Measurements from ENCODE around the gene KHDRBS1.

KHDRBS1 gene

DNA sequence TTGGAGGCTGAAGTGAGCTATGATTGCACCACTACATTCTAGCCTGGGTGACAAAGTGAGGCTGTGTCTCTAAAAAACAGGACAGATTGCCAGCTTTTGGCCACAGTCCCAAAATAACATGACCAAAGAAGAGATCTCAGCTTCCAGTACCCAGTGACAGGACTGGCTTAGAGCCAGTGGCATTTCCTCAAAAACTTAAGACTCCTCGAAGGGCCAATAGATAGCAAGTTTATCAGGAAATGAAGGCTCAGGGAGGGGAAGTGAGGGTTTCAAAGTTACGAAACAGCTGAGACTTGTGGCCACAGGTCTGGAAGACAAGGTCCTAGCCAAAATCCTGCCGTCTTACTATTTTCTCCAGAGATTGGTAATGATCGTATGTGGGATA lies 52.8 kb downstream of the KHDRBS1 start:
- DNase-seq, result peak; percentile 36
- TF ChIP-seq, protein P1, sequence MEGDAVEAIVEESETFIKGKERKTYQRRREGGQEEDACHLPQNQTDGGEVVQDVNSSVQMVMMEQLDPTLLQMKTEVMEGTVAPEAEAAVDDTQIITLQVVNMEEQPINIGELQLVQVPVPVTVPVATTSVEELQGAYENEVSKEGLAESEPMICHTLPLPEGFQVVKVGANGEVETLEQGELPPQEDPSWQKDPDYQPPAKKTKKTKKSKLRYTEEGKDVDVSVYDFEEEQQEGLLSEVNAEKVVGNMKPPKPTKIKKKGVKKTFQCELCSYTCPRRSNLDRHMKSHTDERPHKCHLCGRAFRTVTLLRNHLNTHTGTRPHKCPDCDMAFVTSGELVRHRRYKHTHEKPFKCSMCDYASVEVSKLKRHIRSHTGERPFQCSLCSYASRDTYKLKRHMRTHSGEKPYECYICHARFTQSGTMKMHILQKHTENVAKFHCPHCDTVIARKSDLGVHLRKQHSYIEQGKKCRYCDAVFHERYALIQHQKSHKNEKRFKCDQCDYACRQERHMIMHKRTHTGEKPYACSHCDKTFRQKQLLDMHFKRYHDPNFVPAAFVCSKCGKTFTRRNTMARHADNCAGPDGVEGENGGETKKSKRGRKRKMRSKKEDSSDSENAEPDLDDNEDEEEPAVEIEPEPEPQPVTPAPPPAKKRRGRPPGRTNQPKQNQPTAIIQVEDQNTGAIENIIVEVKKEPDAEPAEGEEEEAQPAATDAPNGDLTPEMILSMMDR (IDR thresholded peaks at IDR 0.05; ENCODE audit: borderline replicate concordance, extremely low read depth, low read length, poor library complexity, severe bottlenecking), result no peak
- TF ChIP-seq EZH2 (IDR thresholded peaks at IDR 0.05; ENCODE audit: borderline replicate concordance, low read depth, low read length, severe bottlenecking), result no peak

DNA sequence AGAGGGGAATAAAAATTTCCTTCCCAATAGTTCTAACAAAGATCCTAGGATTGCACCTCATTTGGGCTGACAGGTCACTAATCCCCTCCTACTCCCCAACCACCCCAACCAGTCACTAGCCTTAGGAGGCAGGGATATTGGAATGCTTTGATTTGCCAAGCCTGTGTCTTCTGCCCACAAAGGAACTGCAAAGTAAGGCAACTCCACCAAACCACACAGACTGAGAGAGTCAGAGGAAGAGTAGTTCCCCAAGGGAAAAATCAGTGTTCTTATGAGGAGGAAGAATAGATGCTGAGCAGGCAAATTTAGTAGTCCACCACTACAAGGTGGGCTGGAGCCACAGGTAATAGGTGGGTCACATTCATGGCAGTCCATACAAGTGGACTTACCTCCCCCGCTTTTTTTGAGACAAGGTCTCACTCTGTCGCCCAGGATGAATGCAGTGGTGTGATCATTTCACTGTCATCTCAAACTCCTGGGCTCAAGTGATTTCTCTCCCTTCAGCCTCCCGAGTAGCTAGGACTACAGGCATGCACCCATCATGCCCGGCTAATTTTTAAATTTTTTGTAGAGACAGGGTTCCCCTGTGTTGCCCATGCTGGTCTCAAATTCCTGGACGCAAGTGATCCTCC lies 55.4 kb downstream of the KHDRBS1 start:
- TF ChIP-seq EZH2 (IDR thresholded peaks at IDR 0.05; ENCODE audit: borderline replicate concordance, low read depth, low read length, severe bottlenecking), result no peak
- TF ChIP-seq, protein P1 (IDR thresholded peaks at IDR 0.05; ENCODE audit: borderline replicate concordance, extremely low read depth, low read length, poor library complexity, severe bottlenecking), result no peak

More for the DNA sequence above, 52.8 kb downstream of the KHDRBS1 start:
- peak; percentile 54 for ATAC-seq (ENCODE audit: insufficient read depth, low read depth)
- H3K4me1 ChIP-seq (ENCODE audit: insufficient read depth, low read length), result peaks cover 18% of the 10 kb centered on the region
- no peaks in the 10 kb centered on the region for H3K27me3 ChIP-seq (ENCODE audit: insufficient read depth, low read length, poor library complexity)
- H2AFZ ChIP-seq (ENCODE audit: low read depth, low read length), result no peak overlapping the region
- H3K9me3 ChIP-seq (ENCODE audit: insufficient read depth, low read length, severe bottlenecking), result no peaks in the 10 kb centered on the region
- peaks cover 18% of the 10 kb centered on the region for H3K36me3 ChIP-seq (ENCODE audit: insufficient read depth, low read length)
- no peak overlapping the region for H3K9ac ChIP-seq (ENCODE audit: low read depth, low read length)
- no peak overlapping the region for H3K27ac ChIP-seq (ENCODE audit: low read length)
- H3K4me2 ChIP-seq (ENCODE audit: insufficient read depth, low read length), result no peak overlapping the region
- H4K20me1 ChIP-seq (ENCODE audit: insufficient read depth, low read length), result peaks cover 7% of the 10 kb centered on the region; the same call in 1 of the 2 replicates
- no peaks in the 10 kb centered on the region for H3K79me2 ChIP-seq (ENCODE audit: insufficient read depth, low read length)
- no peak overlapping the region for H3K4me3 ChIP-seq (ENCODE audit: low read depth in 1 of 2, low read length in 2 of 2)

DNA sequence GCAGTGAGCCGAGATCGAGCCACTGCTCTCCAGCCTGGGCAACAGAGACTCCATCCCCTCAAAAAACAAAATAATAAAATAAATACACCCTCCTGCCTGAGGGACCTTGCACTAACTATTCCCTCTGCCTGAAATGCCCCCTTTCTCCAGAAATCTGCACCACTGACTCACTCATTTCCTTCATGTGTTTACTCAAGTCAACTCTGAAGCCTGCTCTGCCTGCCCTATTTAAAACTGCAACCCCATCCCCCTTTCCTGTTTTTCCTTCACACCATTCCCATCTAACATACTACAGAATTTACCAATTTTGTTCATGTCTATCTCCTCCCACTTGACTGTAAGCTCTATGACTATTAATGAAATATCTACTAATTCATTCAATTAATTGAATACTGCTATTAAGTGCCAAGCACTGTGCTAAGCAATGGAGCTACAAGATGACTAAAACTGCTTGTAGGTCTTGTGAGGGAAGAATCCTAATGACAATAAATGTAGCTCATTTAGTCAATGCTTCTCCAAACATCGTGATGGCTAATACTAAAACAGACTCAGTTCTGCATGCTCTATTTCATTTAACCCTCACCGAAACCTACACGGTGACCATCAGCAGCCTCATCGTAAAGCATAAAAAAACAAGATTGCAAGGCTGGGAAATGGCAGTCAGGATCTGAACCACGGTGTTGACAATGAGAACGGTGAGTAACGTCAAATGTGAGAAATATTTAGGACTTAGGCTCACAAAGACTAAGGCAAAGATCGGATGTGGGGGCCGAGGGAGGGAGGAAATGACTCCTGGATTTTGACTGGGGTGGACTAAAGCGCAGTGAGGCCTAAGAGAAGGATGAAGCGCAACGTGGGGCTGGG lies 58.3 kb downstream of the KHDRBS1 start:
- Histone ChIP-seq H4K20me1 (ENCODE audit: insufficient read depth, low read length) (peaks cover 20% of the 10 kb centered on the region), H3K4me3 (ENCODE audit: low read depth in 1 of 2, low read length in 2 of 2) (peak overlapping the region; percentile 36 to 71), H3K27ac (ENCODE audit: low read length) (peak overlapping the region; percentile 86), H3K4me1 (ENCODE audit: insufficient read depth, low read length) (peaks cover 33% of the 10 kb centered on the region), H2AFZ (ENCODE audit: low read depth, low read length) (peak overlapping the region; percentile 80), H3K36me3 (ENCODE audit: insufficient read depth, low read length) (peaks cover 29% of the 10 kb centered on the region), H3K9ac (ENCODE audit: low read depth, low read length) (peak overlapping the region; percentile 68), H3K79me2 (ENCODE audit: insufficient read depth, low read length) (peaks cover 35% of the 10 kb centered on the region), H3K9me3 (ENCODE audit: insufficient read depth, low read length, severe bottlenecking) (no peaks in the 10 kb centered on the region), H3K27me3 (ENCODE audit: insufficient read depth, low read length, poor library complexity) (no peaks in the 10 kb centered on the region), H3K4me2 (ENCODE audit: insufficient read depth, low read length) (peak overlapping the region; percentile 74)
- TF ChIP-seq EZH2 (IDR thresholded peaks at IDR 0.05; ENCODE audit: borderline replicate concordance, low read depth, low read length, severe bottlenecking), result no peak
- TF ChIP-seq, protein P1 (IDR thresholded peaks at IDR 0.05; ENCODE audit: borderline replicate concordance, extremely low read depth, low read length, poor library complexity, severe bottlenecking), result peak; percentile 3
- ATAC-seq (ENCODE audit: insufficient read depth, low read depth) (no peak), DNase-seq (no peak)

More for the DNA sequence above, 55.4 kb downstream of the KHDRBS1 start:
- no peak overlapping the region for H3K4me3 ChIP-seq (ENCODE audit: low read depth in 1 of 2, low read length in 2 of 2)
- H3K4me2 ChIP-seq (ENCODE audit: insufficient read depth, low read length), result no peak overlapping the region
- no peak overlapping the region for H3K27ac ChIP-seq (ENCODE audit: low read length)
- H4K20me1 ChIP-seq (ENCODE audit: insufficient read depth, low read length), result peaks cover 6% of the 10 kb centered on the region; the same call in 1 of the 2 replicates
- no peak overlapping the region for H2AFZ ChIP-seq (ENCODE audit: low read depth, low read length)
- no peak for ATAC-seq (ENCODE audit: insufficient read depth, low read depth)
- peaks cover 9% of the 10 kb centered on the region for H3K79me2 ChIP-seq (ENCODE audit: insufficient read depth, low read length)
- no peaks in the 10 kb centered on the region for H3K27me3 ChIP-seq (ENCODE audit: insufficient read depth, low read length, poor library complexity)
- H3K9ac ChIP-seq (ENCODE audit: low read depth, low read length), result no peak overlapping the region
- DNase-seq, result no peak
- no peaks in the 10 kb centered on the region for H3K9me3 ChIP-seq (ENCODE audit: insufficient read depth, low read length, severe bottlenecking)
- H3K36me3 ChIP-seq (ENCODE audit: insufficient read depth, low read length), result peaks cover 3% of the 10 kb centered on the region; the same call in 1 of the 2 replicates
- peaks cover 33% of the 10 kb centered on the region for H3K4me1 ChIP-seq (ENCODE audit: insufficient read depth, low read length)

Measured in DND-41 (cell line).